GM18909 (cell line): Measurements from ENCODE around the gene DDX18.

Experiments
- ATAC-seq: cut with Tn5 transposase; IDR thresholded peaks from one replicate; pipeline ENCODE4 v1.9.1; 2021; ENCODE audit warnings: mild to moderate bottlenecking; ENCODE audit not compliant: unreplicated experiment, poor library complexity

The DDX18 gene

DNA sequence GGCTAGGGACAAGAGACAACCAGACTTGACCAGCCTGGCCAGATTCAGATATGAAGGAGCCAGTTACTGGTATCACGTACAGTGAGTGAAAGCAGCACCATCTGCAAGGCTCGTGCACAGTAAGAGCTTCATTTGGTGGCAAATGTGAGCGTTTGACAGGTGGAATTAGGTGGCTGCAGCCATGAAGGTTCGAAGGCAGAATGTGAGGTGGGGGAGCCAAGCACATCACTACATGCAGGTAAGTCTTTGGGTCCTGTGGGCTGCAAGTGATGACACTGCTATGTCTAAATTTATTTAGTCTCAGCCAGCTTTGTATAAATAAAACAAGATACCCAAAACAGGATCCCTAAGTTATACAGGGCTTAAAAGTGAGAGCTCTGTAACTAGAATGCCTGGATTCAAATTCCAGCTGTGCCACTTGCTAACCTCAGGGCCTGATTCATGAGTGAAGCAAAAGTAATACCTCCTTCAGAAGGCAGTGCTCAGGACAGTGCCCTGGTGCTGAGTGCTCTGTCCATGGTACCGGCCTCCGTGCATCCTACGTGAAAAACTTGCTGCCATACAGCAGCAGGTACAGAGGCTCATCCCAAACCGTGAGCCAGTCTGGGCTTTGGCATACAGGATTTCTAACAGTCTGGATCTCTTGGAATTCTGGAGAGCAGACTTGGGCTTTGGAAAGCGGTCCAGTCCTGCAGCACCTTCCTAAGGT, 18.6 kb downstream of the DDX18 start:
- no peak for ATAC-seq

DNA sequence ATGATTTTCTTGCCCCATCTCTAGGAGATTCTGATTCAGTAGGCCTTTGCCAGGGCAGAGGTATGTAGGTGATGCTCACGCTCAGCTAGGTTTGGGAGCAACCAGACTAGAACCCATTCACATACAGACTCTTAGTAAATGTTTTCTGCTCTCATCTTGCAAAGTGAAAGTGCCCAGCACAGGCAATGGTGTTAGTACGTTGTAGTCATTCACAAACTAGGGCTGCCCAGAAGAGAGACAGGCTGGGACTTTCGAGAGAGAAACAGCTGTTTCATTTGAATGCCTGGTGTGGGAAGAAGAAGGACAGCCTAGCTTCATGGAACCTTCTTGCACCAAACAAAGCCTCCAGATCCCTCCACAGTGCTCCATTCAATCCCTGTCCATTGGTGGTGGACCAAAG, 19.4 kb downstream of the DDX18 start:
- ATAC-seq: no peak

DNA sequence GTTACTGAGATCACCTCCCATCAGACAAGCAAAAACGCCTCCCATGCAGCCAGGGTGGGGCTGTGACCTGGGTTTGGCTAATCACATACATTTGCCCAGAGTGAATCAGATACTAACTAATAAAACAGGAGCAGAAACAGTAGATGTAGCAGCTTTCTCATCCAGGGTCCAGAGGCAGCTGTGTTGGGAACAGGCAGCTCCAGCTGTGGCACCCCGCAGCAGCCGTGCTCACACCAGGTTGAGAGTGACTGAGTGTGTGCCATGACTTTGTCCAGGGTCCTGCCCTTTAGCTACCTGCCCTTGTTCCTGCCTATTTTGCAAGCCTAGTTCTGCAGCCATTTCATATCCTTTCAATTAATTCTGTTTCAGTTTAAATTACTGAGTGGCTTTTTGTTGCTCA, 20.5 kb downstream of the DDX18 start:
- no peak for ATAC-seq

DNA sequence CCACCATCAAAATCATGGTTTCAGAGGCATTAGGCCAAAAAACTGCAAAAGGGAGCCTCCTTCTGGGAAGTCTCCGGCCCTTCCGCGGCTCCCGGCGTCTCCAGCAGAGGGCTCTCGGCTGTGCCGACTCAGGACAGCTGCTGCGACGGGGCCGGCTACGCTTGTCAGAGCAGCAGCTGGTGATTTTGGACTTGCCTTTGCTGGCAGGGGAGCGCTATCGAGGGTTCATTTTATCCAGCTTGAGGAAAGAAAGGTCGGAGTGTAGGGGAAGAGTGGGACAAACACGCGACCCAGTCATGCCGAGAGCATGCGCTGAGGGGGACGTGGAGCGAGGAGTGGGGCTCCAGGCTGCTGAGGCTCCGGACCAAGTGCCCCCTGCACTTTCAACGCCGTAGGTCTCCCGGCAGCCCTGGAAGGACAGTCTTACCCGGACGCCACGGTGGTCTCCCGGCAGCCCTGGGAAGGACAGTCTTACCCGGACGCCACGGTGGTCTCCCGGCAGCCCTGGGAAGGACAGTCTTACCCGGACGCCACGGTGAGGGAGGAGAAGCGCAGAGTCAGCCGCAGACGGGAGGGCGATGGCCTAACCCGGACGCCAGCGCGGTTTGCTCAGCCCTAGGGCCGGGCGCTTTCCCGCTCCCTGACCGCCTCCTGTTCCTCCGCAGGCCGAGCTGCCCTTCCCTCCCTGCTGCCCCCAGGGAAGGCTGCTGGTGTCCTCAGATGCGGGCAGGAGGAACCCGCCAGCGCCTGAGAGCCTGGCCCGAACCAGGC, 21.7 kb downstream of the DDX18 start:
- ATAC-seq: peak; percentile 96

DNA sequence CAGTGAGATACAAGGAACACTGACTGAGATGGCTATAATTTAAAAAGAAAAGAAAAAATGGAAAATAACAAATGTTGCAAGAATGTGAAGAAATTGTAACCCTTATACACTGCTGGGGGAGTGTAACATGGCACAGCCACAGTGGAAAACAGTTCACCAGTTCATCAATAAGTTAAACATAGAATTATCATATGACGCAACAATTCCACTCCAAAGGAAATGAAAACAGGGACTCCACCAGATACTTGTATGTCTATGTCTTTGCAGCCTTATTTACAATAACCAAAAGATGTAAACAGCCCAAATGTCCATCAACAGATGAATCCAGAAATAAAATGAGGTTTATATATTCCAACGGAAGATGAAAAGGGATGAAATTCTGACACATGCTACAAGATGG, 30.8 kb downstream of the DDX18 start:
- no peak for ATAC-seq

DNA sequence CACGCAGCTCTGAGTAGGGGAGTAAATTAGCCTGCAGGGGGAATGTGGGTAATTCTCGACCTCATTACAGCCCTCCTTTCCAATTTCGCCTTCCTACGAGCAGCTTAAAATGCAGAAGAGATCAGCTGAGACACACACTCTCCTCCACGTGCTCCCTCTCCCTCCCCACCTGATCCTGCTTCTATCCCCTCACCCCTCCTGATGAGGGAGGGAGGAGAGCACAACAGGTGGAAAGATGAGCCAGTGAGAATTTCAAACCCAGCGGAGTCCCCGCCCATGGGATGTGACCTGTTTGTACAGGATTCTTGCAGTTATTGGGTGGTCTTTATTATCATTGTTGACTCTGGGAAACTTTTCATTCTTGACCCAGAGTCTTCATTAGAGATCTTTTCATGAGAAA, 35.5 kb downstream of the DDX18 start:
- ATAC-seq: no peak

DNA sequence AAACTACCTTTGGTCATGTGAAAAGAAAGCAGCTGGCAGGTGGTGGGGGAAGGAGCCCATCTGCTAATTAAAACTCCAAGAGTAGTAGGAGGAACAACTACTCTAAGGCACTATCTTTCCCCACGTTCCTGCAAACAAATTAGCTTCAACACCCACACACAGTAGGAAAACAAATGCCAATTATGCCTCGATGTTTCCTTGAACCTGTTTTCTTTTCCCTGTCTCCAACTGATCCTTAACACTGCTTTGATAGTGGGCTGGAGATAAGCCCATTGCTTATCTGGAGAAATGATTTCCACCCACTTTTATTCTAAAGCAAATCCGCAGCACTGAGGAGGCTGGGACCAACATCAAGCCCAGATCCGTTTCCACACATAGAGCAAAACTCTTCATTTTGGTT, 36.0 kb downstream of the DDX18 start:
- ATAC-seq: no peak

DNA sequence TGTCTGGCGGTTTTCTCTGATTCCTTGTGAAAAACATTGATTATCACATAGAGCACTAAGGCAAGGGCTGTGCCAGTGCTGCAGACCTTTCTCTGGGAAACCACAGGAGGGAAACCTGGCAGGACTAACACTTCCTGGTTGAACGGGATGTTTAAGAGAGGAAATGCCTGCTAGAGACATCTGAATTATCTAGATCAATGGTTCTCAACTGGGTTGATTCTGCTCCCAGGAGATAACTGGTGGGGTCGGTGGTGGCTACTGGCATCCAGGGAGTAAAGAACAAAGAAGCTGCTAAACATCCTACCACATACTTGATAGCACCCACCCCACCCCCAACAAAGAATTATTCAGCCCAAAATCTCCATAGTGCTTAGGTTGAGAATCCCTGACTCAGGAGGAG, 37.5 kb downstream of the DDX18 start:
- ATAC-seq: no peak

DNA sequence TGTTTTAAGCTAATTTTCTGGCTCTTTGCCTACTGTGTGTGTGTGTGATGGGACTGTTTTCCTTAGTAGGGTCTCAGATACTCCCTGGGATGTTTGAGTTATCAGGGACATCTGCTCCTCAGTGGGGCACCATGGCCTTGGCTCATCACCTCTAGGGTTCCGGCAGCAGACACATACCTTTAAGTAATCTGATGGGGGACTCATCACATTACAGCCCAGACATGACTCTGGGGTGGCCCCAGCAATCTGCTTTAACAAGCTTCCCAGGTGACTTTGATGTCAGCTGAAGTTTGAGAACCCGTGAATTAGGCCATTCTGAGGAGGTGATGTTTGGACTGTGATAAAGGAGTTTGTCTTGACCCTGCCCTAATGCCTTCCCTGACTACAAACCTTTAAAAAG, 38.8 kb downstream of the DDX18 start:
- ATAC-seq: no peak

DNA sequence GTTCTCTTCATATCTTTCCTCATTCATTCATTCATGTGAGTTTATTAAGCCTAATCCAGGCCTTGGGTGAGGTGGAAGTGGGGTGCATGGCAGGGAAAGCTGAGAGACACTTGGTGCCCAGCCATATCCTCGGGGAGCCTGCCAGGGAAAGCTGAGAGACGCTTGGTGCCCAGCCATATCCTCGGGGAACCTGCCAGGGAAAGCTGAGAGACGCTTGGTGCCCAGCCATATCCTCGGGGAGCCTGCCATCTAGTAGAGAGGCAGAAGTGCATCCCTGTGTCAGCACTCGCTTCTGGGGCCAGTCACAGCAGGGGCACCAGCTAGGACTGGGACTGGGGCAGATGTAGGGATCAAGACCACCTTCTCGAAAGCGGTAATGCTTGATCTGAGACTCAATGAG, 39.4 kb downstream of the DDX18 start:
- ATAC-seq: no peak

DNA sequence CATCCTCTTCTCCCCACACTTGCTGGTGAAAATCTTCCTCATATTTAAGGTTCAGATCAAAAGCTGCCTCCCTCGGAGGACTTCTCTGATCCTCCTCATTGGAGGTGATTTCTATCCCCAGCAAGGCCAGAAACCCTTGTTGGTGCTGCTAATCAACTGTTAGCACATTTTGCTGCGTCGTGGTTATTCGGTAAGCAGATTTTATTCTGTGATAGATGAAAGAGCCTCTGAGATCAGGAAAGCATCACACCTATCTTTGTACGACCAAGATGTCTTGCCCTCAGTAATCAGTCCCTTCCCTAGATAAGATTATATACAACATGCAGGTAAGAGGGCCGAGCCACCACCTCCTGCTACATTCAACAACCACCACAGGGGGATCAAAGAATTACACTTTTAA, 40.1 kb downstream of the DDX18 start:
- ATAC-seq: no peak

DNA sequence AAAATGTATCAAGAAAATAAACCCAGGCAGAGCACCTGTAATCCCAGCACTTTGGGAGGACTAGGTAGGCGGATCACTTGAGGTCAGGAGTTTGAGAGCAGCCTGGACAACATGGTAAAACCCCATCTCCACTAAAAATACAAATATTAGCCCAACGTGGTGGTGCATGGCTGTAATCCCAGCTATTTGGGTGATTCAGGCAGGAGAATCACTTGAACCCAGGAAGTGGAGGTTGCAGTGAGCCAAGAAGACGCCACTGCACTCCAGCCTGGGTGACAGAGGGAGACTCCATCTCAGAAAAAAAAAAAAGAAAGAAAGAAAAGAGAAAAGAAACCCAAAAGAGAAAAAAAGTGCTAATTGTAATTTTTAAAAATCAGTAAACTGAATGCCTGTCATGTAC, 41.4 kb downstream of the DDX18 start:
- no peak for ATAC-seq

DNA sequence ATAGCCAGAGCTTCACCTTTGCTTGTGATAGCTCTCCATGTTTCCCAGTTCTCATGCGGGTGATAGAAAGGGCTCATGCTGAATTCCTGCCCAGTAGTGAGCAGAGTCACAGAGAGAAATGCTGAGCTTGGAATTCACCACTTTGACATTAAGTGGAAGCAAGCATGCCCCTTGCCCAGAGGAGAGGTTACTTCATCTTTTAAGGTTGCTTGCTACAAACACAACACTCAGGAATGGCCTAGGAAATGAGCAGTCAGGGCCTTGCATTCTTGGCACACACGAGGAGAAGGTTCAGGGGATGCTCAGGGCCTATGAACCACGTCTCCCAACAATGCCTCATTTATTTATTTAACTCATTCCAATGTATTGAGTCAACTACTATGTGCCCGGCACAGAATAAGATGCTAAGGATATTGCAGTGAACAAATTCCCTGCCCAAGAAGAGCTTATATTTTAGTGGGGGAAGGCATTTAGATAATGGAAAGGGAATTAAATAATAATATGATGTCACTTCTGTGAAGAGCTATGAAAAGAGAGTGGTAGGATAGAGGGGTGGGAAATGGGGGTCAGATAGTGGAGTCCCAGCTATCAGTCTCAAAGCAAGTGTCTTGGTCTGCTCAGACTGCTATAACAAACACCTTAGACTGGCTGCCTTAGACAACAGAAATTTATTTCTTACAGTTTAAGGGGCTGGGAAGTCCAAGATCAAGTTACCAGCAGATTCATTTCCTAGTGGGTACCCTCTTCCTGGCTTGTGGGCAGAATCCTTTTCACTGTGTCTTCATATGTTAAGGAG, 42.1 kb downstream of the DDX18 start:
- ATAC-seq: no peak

DNA sequence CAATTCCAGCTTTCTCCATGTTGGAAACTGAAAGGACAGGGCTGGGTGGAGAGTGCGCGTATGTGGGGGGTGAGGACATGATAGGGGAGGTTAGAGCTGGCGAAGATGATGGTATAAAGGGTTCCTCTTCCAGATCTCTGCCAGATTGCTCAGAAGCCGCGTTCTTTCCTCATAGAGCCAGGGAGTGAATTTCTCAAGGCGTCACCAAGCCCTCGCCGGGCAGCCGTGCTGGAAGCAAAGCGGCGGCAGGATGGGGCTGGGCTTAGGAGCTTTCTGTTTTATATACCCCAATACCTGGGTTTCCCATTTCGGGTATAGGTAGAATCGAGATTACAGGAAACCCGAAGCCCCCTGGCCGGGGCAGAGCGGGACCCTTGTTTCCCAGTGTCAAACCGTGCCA, 43.8 kb downstream of the DDX18 start:
- no peak for ATAC-seq

DNA sequence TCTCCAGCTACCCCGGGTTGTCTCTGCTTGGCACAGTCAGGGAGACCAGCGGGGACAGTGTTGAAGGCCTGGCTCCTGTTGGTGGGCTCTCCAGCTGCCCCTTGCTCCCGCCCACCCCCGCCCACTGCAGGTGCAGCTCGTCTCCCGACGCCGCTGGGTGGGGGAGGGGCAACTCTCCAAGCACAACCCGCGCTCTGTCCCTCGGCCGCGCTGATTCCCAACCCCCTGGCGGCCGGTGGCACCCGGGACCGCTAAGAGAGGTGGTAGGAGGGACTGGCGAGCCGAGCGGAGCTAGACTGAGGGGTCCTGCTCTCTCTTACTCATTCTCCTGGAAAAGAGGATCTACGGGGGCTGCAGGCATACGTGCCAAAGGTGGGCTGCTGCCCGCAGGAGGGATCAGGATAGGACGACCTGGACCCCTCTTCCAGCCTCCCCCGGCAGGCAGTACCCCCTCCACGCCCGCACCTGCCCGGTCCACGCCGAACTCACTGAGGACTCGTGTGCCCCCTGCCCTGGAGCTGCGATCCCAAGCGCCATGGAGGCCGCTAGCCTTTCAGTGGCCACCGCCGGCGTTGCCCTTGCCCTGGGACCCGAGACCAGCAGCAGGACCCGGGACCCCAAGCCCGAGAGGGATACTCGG, 44.5 kb downstream of the DDX18 start:
- no peak for ATAC-seq

DNA sequence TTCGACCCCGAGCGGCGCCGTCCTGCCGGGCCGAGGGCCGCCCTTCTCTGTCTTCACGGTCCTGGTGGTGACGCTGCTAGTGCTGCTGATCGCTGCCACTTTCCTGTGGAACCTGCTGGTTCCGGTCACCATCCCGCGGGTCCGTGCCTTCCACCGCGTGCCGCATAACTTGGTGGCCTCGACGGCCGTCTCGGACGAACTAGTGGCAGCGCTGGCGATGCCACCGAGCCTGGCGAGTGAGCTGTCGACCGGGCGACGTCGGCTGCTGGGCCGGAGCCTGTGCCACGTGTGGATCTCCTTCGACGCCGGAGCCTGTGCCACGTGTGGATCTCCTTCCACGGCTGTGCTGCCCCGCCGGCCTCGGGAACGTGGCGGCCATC, 45.0 kb downstream of the DDX18 start:
- ATAC-seq: no peak

DNA sequence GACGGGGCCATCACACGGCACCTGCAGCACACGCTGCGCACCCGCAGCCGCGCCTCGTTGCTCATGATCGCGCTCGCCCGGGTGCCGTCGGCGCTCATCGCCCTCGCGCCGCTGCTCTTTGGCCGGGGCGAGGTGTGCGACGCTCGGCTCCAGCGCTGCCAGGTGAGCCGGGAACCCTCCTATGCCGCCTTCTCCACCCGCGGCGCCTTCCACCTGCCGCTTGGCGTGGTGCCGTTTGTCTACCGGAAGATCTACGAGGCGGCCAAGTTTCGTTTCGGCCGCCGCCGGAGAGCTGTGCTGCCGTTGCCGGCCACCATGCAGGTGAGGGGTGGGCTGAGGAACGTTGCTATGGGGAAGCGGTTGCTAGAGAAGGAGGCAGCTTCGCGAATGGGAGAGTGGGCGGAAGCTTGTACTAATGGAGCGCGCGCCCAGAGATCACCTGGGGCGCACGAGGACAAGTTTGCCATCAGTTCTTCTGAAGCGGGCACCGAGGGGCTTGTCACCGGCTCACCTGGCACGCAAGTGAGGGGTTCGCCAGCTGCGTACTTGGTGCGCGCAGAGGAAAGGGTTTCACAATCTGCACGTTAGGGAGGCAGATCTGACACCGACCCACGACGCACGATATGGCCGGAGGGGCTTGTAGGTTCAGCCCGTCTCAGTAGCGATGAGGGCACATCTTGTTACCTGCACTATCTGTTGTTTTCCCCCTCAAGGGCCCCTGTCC, 45.6 kb downstream of the DDX18 start:
- no peak for ATAC-seq

DNA sequence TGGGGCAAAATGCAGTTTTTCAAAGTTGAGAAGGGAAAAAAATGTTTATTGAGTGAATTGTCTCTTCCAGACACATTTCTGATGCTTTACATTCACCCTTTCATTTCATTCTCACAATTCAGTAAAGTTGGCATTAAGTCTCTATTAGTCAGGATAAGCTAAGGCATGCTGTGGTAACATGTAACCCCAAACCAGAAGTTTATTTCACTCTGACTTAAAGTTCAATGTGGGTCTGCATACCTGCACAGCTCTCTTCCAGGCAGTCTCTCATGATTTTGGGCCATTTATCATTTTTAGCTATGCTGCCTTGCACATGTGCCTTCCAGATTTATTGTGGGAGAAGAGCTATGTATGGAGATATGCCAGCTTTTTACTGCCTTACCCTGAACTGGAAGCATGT, 48.0 kb downstream of the DDX18 start:
- no peak for ATAC-seq

DNA sequence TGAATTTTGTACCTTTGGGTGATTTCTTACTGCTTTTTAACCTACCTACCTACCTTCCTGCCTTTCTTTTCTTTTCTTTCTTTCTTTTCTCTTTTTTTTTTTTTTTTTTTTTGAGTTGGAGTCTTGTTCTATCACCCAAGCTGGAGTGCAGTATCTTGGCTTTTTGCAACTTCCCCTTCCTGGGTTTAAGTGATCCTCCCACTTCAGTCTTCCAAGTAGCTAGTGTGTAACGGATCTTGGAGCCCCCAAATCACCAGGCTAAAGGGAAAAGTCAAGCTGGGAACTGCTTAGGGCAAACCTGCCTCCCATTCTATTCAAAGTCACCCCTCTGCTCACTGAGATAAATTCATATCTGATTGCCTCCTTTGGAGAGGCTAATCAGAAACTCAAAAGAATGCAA, 61.3 kb downstream of the DDX18 start:
- no peak for ATAC-seq

DNA sequence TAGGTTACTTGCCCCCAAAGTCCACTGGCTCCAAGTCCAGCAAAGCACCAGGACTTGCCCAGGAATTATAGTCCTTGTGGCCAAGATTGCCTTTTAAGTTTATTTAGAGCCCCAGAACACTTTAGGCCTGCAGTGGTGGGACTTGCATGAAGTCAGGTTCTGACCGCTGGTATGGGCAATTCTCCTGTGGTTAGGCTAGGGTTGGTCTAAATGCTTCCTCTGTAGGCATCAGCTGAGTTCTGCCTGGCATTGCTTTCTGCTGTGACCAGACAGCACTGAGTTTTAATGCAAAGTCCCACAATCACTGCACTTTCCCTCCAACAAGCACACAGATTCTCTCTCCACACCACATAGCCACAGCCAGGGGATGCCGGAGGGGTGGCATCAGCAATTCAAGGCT, 64.5 kb downstream of the DDX18 start:
- ATAC-seq: no peak
